Heart right ventricle (tissue), 16 donors: Measurements from ENCODE around the gene PTK7. TPM values are rescaled to one million over a fixed set of nuclear protein-coding genes. Genes with fewer than 3 reads are reported as not detected.
"Not testable (repeated sequence)": the region's sequence is repeated elsewhere in the genome, so short reads cannot be mapped to it uniquely, and the experiment has no call there.

Source experiments
- ATAC-seq, 8 donors: fragments of 200-7000 bp; cut with Tn5 transposase; one replicate each; pipeline ENCODE4 v1.9.1; 2020; ENCODE audit warnings: mild to moderate bottlenecking in 8 of 8, moderate library complexity in 8 of 8, moderate number of reproducible peaks in 1 of 8
- DNase-seq, 2 donors: peaks; one replicate each; pipeline ENCODE4 v3.0.0-alpha.2; 2020
- H3K27ac ChIP-seq, 10 donors: fragments of 200-600 bp; sonication (generic) in 2 of 10; one replicate each; pipeline versions ENCODE4 v1.5.0 to v1.8.0; 2020 to 2022; ENCODE audit warnings: mild to moderate bottlenecking in 3 of 10
- H3K27me3 ChIP-seq, 7 donors: fragments of 200-600 bp; one replicate each; pipeline ENCODE4 v1.8.0; 2021 to 2022; ENCODE audit warnings: mild to moderate bottlenecking in 2 of 7
- H3K36me3 ChIP-seq, 9 donors: fragments of 200-600 bp; sonication (generic) in 1 of 9; one replicate each; pipeline versions ENCODE4 v1.5.0 to v1.8.0; 2020 to 2022; ENCODE audit warnings: mild to moderate bottlenecking in 2 of 9
- H3K4me1 ChIP-seq, 9 donors: fragments of 200-600 bp; sonication (generic) in 1 of 9; one replicate each; pipeline versions ENCODE4 v1.5.0 to v1.8.0; 2020 to 2022; ENCODE audit warnings: mild to moderate bottlenecking in 4 of 9
- H3K4me3 ChIP-seq, 10 donors: fragments of 200-600 bp; sonication (generic) in 2 of 10; one replicate each; pipeline versions ENCODE4 v1.5.0 to v1.8.0; 2020 to 2022; ENCODE audit warnings: mild to moderate bottlenecking in 7 of 10, moderate library complexity in 2 of 10
- H3K9me3 ChIP-seq, 11 donors: fragments of 200-600 bp in 10 of 11; sonication (generic) in 2 of 11; one replicate each; pipeline versions ENCODE4 v1.5.0 to v1.8.0; 2013 to 2022; ENCODE audit warnings: mild to moderate bottlenecking in 2 of 11, control low read depth in 1 of 11, moderate library complexity in 1 of 11
- WGBS, 2 donors: extraction: QIAGEN DNeasy Blood & Tissue Kit; methylation state at CpG; one replicate each; pipeline ENCODE4 v1.1.7; 2013; ENCODE audit warnings: inconsistent platforms in 1 of 2; 5-methylcytosine and 5-hydroxymethylcytosine counted together
- intact Hi-C, 10 donors: fragments of 100-400 bp; cut with DNase I; formaldehyde crosslinking; loops; one replicate each; pipeline versions ENCODE4 v1.11.1 to v1.14.2; 2022
- polyA plus RNA-seq, 2 donors: library from polyadenylated mRNA; stranded (reverse); fragments of 200-250 nt; gene quantifications; one replicate each; pipeline ENCODE4 v1.2.3, GENCODE V29; 2013
- total RNA-seq, 10 donors: library from RNA; stranded (reverse); fragmentation: NEBNext Ultra II Directional in 3 of 10; extraction: Animal tissue kit (Norgen Biotek cat#: 25700) in 3 of 10; gene quantifications; one replicate each; pipeline versions ENCODE4 v1.2.1 to v1.2.4, GENCODE V29; 2021 to 2023
- TF ChIP-seq, protein P1 (sequence below), 9 donors: fragments of 200-600 bp; sonication (generic) in 2 of 9; IDR thresholded peaks; one replicate each; pipeline versions ENCODE4 v1.5.0 to v1.8.0; 2021 to 2022; ENCODE audit warnings: antibody characterized with exemption in 9 of 9, mild to moderate bottlenecking in 5 of 9, moderate library complexity in 1 of 9
- donor health status: Arrhythmogenic right ventricular cardiomyopathy.
- donor health status: ischemic (EF 13 %, LVEDD 7.1; RV severe dilation, severe dysfunction).
- donor health status: healthy with polysubstance abuse.
- donor health status: DM: no; HTN: yes; CAD: no.
- donor health status: DM: no; HTN: no; CAD: no.
- donor health status: ischemic (EF 25% LVEDD 6.9; RV normal size, moderate dysfunction).
- donor health status: ischemic (EF 25% LVEDD 5.7; RV mildly dilated, moderate dysfunction).
- donor health status: healthy.
- donor health status: DM: yes; HTN: yes; CAD: no.
- donor health status: Ischemic cardiomyopathy.
- donor health status: ischemic (EF 35%, LVEDD 5.7; RV mildly dilated, moderate dysfunction).
- donor health status: nonischemic (EF 11% LVEDD 7.7; RV severe dilation, severe dysfunction).
- donor health status: DM: yes; HTN: yes; CAD: no.
- donor health status: PGD.
- donor health status: ischemic (EF 29% LVEDD 5.4; RV normal size, mild dysfunction).
- donor health status: nonischemic (EF 23%, LVEDD 6.1; RV moderate dilation, normal function).

The PTK7 gene
- total and polyA plus RNA-seq, 12 donors: 0.80 to 6.3 (median 2.2) TPM

DNA sequence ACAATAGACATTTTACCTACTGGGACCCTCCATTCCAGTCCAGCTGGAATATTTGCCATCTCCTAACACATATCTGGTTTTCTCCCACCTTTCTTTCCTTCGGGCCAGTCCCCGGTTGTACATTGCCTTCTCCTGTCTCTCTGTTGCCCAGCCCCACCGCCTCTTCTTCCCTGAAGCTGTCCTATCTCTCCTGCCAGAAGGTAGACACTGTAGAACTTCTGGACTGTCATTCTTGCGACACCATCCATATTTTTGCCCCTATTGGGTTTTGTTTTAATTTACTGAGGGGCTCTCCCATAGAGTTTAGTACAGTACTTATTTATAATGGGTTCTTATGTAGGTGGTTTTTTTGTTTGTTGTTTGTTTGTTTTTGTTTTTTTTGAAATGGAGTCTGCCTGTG is 4.9 kb downstream of the PTK7 start:
- intact Hi-C loops: no loop called here
- no peak for ATAC-seq

GRCh38 chr6:43081922-43082321 is 5.8 kb downstream of the PTK7 start:
- H3K9me3 ChIP-seq, H3K36me3 ChIP-seq, H3K27ac ChIP-seq, DNase-seq, H3K4me1 ChIP-seq, H3K4me3 ChIP-seq, ATAC-seq, intact Hi-C loops: not testable (repeated sequence)
- 94 to 95% methylated on average over 9 of the region's 9 CpGs for WGBS, 2 donors
- H3K27me3 ChIP-seq: peaks cover 0 to 11% (median 8%) of the 10 kb centered on the region in 7 donors

More for the DNA sequence above, 4.9 kb downstream of the PTK7 start:
- no peak overlapping the region for H3K27ac ChIP-seq
- TF ChIP-seq, protein P1, sequence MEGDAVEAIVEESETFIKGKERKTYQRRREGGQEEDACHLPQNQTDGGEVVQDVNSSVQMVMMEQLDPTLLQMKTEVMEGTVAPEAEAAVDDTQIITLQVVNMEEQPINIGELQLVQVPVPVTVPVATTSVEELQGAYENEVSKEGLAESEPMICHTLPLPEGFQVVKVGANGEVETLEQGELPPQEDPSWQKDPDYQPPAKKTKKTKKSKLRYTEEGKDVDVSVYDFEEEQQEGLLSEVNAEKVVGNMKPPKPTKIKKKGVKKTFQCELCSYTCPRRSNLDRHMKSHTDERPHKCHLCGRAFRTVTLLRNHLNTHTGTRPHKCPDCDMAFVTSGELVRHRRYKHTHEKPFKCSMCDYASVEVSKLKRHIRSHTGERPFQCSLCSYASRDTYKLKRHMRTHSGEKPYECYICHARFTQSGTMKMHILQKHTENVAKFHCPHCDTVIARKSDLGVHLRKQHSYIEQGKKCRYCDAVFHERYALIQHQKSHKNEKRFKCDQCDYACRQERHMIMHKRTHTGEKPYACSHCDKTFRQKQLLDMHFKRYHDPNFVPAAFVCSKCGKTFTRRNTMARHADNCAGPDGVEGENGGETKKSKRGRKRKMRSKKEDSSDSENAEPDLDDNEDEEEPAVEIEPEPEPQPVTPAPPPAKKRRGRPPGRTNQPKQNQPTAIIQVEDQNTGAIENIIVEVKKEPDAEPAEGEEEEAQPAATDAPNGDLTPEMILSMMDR (IDR thresholded peaks at IDR 0.05): no peak
- peaks cover 0 to 18% (median 15%) of the 10 kb centered on the region in 7 donors for H3K27me3 ChIP-seq
- no peak overlapping the region for H3K4me3 ChIP-seq
- DNase-seq: no peak
- peaks cover 0 to 12% (median 10%) of the 10 kb centered on the region in 9 donors for H3K4me1 ChIP-seq
- no peaks in the 10 kb centered on the region for H3K36me3 ChIP-seq
- 92 to 97% methylated on average over 4 of the region's 4 CpGs for WGBS, 2 donors
- no peaks in the 10 kb centered on the region for H3K9me3 ChIP-seq

GRCh38 chr6:43082806-43083655 is 6.9 kb downstream of the PTK7 start:
- no peak overlapping the region for H3K4me3 ChIP-seq
- ATAC-seq (peak in 2 of 8 donors; percentile 33 to 39), DNase-seq (no peak)
- intact Hi-C loops: no loop called here
- H3K27me3 ChIP-seq: no peaks in the 10 kb centered on the region
- TF ChIP-seq, protein P1 (IDR thresholded peaks at IDR 0.05): no peak
- no peak overlapping the region for H3K27ac ChIP-seq
- WGBS, 2 donors: 69 to 76% methylated on average over 13 of the region's 13 CpGs
- H3K9me3 ChIP-seq: no peaks in the 10 kb centered on the region
- H3K36me3 ChIP-seq: no peaks in the 10 kb centered on the region
- H3K4me1 ChIP-seq: no peaks in the 10 kb centered on the region

- Histone ChIP-seq H3K27me3 (no peaks in the 10 kb centered on the region), H3K9me3 (no peaks in the 10 kb centered on the region), H3K4me3 (no peak overlapping the region), H3K36me3 (no peaks in the 10 kb centered on the region), H3K27ac (no peak overlapping the region), H3K4me1 (no peaks in the 10 kb centered on the region)
- no peak for DNase-seq
- TF ChIP-seq, protein P1 (IDR thresholded peaks at IDR 0.05): no peak
- ATAC-seq: no peak
- WGBS, 2 donors: 82 to 90% methylated on average over 8 of the region's 8 CpGs
- intact Hi-C loops: no loop called here
These were observed 10.0 kb downstream of the PTK7 start for GRCh38 chr6:43086022-43086658.
